PC-9 (cell line): Measurements from ENCODE around the gene SHKBP1. TPM values are rescaled to one million over a fixed set of nuclear protein-coding genes. Genes with fewer than 3 reads are reported as not detected.

Experiments
- BruUV-seq: library from RNA; stranded (reverse); fragments of 400-500 nt; replicated peaks from 2 replicates; lab custom pipeline; 2021; lab: Mats Ljungman, UMichigan
- CTCF ChIA-PET: fragments of 300-600 bp; sonication (Branson Sonifier 250); formaldehyde crosslinking; loops from one replicate; lab custom pipeline; 2022; ENCODE audit warnings: antibody characterized with exemption; lab: Charles Lee
- POLR2A ChIA-PET: fragments of 300-600 bp; sonication (Branson Sonifier 250); formaldehyde crosslinking; loops from one replicate; lab custom pipeline; 2022; ENCODE audit warnings: antibody characterized with exemption; ENCODE audit not compliant: unreplicated experiment; lab: Charles Lee
- DNase-seq, 2 experiments: peaks; one replicate each; pipeline versions ENCODE4 v3.0.0 to v3.0.0-alpha.2; 2015 to 2022; ENCODE audit warnings: mixed read lengths in 1 of 2
- H2AFZ ChIP-seq: fragments of 200-600 bp; sonication (generic); 2 replicates; pipeline ENCODE4 v1.8.1; 2017; ENCODE audit warnings: antibody characterized with exemption
- H3F3A ChIP-seq: fragments of 200-600 bp; sonication (generic); 2 replicates; pipeline ENCODE4 v1.8.1; 2017; ENCODE audit warnings: antibody characterized with exemption, mild to moderate bottlenecking, low read depth; ENCODE audit not compliant: insufficient read depth
- H3K27ac ChIP-seq: fragments of 200-600 bp; sonication (generic); 2 replicates; pipeline ENCODE4 v1.6.1; 2016; ENCODE audit warnings: mixed run types
- H3K27me3 ChIP-seq: fragments of 200-600 bp; sonication (generic); 2 replicates; pipeline ENCODE4 v1.6.1; 2016; ENCODE audit warnings: low read depth, mixed run types; ENCODE audit not compliant: insufficient read depth
- H3K36me3 ChIP-seq: fragments of 200-600 bp; sonication (generic); 2 replicates; pipeline ENCODE4 v1.6.1; 2016; ENCODE audit warnings: low read depth, mixed run types
- H3K4me1 ChIP-seq: fragments of 200-600 bp; sonication (generic); replicated peaks from 2 replicates; pipeline ENCODE4 v1.6.1; 2016; ENCODE audit warnings: mixed run types; ENCODE audit not compliant: insufficient read depth
- H3K4me2 ChIP-seq: fragments of 200-600 bp; sonication (generic); 2 replicates; pipeline ENCODE4 v1.6.1; 2017; ENCODE audit warnings: mixed run types
- H3K4me3 ChIP-seq: fragments of 200-600 bp; sonication (generic); 2 replicates; pipeline ENCODE4 v1.6.1; 2016; ENCODE audit warnings: mixed run types
- H3K79me2 ChIP-seq: fragments of 200-600 bp; sonication (generic); 2 replicates; pipeline ENCODE4 v1.6.1; 2017; ENCODE audit warnings: low read depth, mixed run types
- H3K9me2 ChIP-seq: fragments of 200-600 bp; sonication (generic); 2 replicates; pipeline ENCODE4 v1.8.1; 2017; ENCODE audit warnings: mild to moderate bottlenecking; ENCODE audit not compliant: insufficient read depth
- H3K9me3 ChIP-seq: fragments of 200-600 bp; sonication (generic); 2 replicates; pipeline ENCODE4 v1.8.1; 2016; ENCODE audit warnings: low read depth; ENCODE audit not compliant: insufficient read depth
- H4K20me1 ChIP-seq: fragments of 200-600 bp; sonication (generic); 2 replicates; pipeline ENCODE4 v1.8.1; 2017; ENCODE audit not compliant: insufficient read depth
- CTCF ChIP-seq: fragments of 200-600 bp; sonication (generic); conservative IDR thresholded peaks from 2 replicates; pipeline ENCODE4 v1.6.1; 2017; ENCODE audit warnings: mixed run types, antibody characterized with exemption, mild to moderate bottlenecking, moderate library complexity
- EZH2 ChIP-seq: fragments of 200-600 bp; sonication (generic); IDR thresholded peaks from 2 replicates; pipeline ENCODE4 v1.8.0; 2017; ENCODE audit warnings: antibody characterized with exemption, low read depth
- intact Hi-C: fragments of 100-400 bp; cut with micrococcal nuclease; formaldehyde crosslinking; loops from one replicate; pipeline ENCODE4 v1.10.0; 2022; ENCODE audit not compliant: unreplicated experiment
- total RNA-seq: library from RNA; stranded (reverse); gene quantifications from 2 replicates; pipeline ENCODE4 v1.2.3, GENCODE V29; 2021

The SHKBP1 gene
- total RNA-seq, 1 experiment from 2014 or later = 90.1 TPM

GRCh38 chr19:40550951-40551350, 25.7 kb upstream of the SHKBP1 start:
- Histone ChIP-seq H3K27me3 (peaks cover 39% of the 10 kb centered on the region), H3K79me2 (no peaks in the 10 kb centered on the region), H3K9me2 (no peaks in the 10 kb centered on the region), H3K4me1 (no peaks in the 10 kb centered on the region), H3K36me3 (no peaks in the 10 kb centered on the region), H3K27ac (no peak overlapping the region), H3K9me3 (no peaks in the 10 kb centered on the region), H3F3A (peaks cover 8% of the 10 kb centered on the region; the same call in 1 of the 2 replicates), H3K4me2 (no peak overlapping the region), H2AFZ (no peak overlapping the region), H3K4me3 (no peak overlapping the region), H4K20me1 (no peaks in the 10 kb centered on the region)
- BruUV-seq = no TSS peak
- TF ChIP-seq CTCF (no peak), EZH2 (no peak)
- intact Hi-C loops = no loop called here
- ChIA-PET CTCF (no interaction called here), POLR2A (no interaction called here)
- no peak for DNase-seq

- DNase-seq = no peak
- no peak for TF ChIP-seq EZH2
- no peak for TF ChIP-seq CTCF
- Histone ChIP-seq H3K4me1 (no peaks in the 10 kb centered on the region), H3K9me3 (no peaks in the 10 kb centered on the region), H3K27ac (no peak overlapping the region), H3K36me3 (no peaks in the 10 kb centered on the region), H3K79me2 (no peaks in the 10 kb centered on the region), H3K4me3 (no peak overlapping the region), H3K27me3 (peaks cover 43% of the 10 kb centered on the region), H3K9me2 (no peaks in the 10 kb centered on the region), H3K4me2 (no peak overlapping the region), H3F3A (peaks cover 4% of the 10 kb centered on the region; the same call in 1 of the 2 replicates), H4K20me1 (no peaks in the 10 kb centered on the region), H2AFZ (no peak overlapping the region)
- no TSS peak for BruUV-seq
- intact Hi-C loops = no loop called here
- ChIA-PET CTCF (interaction anchor here (0.6 kb wide), 1 partner anchor 103 kb away, joined by 7 read pairs; no protein-coding TSS in a partner anchor), POLR2A (no interaction called here)
These were observed 23.8 kb upstream of the SHKBP1 start for GRCh38 chr19:40552848-40553247.

GRCh38 chr19:40553885-40554857, 22.5 kb upstream of the SHKBP1 start:
- intact Hi-C loops = no loop called here
- BruUV-seq = no TSS peak
- no peak for DNase-seq
- ChIA-PET CTCF (no interaction called here), POLR2A (interaction anchor here (0.5 kb wide), 1 partner anchor 330 kb away, joined by 9 read pairs; no protein-coding TSS in a partner anchor)
- no peaks in the 10 kb centered on the region for H3K4me1 ChIP-seq
- no peaks in the 10 kb centered on the region for H4K20me1 ChIP-seq
- no peaks in the 10 kb centered on the region for H3K9me2 ChIP-seq
- H2AFZ ChIP-seq = no peak overlapping the region
- no peaks in the 10 kb centered on the region for H3K9me3 ChIP-seq
- H3K27me3 ChIP-seq = peaks cover 38% of the 10 kb centered on the region
- no peak overlapping the region for H3K4me3 ChIP-seq
- peaks cover 4% of the 10 kb centered on the region; the same call in 1 of the 2 replicates for H3F3A ChIP-seq
- H3K79me2 ChIP-seq = no peaks in the 10 kb centered on the region
- no peak overlapping the region for H3K27ac ChIP-seq
- TF ChIP-seq CTCF (no peak), EZH2 (no peak)
- H3K4me2 ChIP-seq = no peak overlapping the region
- H3K36me3 ChIP-seq = no peaks in the 10 kb centered on the region
